GM10266 (cell line): ENCODE data around the gene CCDC18.
A peak's percentile ranks its signal among the peaks of the same experiment; 100 is the strongest.

Experiments used
- DNase-seq: peaks from one replicate; pipeline ENCODE4 v3.0.0; 2012; ENCODE audit errors: extremely low spot score
- TF ChIP-seq, protein P1 (sequence below): IDR thresholded peaks from 2 replicates; pipeline ENCODE4 v1.5.1; 2012; ENCODE audit warnings: mild to moderate bottlenecking, low read depth; ENCODE audit not compliant: control insufficient read depth, insufficient read depth; ENCODE audit errors: missing control alignments

The CCDC18 gene

GRCh38 chr1:93180723-93181613, at the start of gene CCDC18:
Gene CCDC18 (plus strand): TSS chr1:93180724. CDS start chr1:93183362, 2,638 bp downstream.
- TF ChIP-seq, protein P1, sequence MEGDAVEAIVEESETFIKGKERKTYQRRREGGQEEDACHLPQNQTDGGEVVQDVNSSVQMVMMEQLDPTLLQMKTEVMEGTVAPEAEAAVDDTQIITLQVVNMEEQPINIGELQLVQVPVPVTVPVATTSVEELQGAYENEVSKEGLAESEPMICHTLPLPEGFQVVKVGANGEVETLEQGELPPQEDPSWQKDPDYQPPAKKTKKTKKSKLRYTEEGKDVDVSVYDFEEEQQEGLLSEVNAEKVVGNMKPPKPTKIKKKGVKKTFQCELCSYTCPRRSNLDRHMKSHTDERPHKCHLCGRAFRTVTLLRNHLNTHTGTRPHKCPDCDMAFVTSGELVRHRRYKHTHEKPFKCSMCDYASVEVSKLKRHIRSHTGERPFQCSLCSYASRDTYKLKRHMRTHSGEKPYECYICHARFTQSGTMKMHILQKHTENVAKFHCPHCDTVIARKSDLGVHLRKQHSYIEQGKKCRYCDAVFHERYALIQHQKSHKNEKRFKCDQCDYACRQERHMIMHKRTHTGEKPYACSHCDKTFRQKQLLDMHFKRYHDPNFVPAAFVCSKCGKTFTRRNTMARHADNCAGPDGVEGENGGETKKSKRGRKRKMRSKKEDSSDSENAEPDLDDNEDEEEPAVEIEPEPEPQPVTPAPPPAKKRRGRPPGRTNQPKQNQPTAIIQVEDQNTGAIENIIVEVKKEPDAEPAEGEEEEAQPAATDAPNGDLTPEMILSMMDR = no peak
- DNase-seq = peak; percentile 64

DNA sequence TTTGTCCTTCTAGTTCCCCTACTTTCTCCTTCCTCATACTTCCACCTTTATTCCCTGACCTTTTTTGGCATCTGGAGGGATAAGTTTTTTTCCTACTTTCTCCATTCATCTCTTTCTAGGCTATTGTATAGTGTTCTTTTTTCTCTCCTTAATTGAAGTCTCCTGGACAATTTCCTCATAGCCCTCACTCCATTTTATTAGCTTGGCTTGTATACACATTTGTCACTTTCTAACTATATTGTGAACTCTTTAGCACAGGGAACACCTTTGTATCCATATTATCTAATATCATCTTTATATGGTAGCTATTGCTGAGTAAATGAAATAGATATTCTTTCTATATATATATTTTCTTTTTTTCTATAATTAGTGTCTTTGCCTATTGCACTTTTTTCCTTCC, 47.9 kb upstream of the CCDC18 start:
- TF ChIP-seq, protein P1 = no peak
- no peak for DNase-seq

GRCh38 chr1:93136445-93136844, 44.1 kb upstream of the CCDC18 start:
- TF ChIP-seq, protein P1 = no peak
- no peak for DNase-seq

DNA sequence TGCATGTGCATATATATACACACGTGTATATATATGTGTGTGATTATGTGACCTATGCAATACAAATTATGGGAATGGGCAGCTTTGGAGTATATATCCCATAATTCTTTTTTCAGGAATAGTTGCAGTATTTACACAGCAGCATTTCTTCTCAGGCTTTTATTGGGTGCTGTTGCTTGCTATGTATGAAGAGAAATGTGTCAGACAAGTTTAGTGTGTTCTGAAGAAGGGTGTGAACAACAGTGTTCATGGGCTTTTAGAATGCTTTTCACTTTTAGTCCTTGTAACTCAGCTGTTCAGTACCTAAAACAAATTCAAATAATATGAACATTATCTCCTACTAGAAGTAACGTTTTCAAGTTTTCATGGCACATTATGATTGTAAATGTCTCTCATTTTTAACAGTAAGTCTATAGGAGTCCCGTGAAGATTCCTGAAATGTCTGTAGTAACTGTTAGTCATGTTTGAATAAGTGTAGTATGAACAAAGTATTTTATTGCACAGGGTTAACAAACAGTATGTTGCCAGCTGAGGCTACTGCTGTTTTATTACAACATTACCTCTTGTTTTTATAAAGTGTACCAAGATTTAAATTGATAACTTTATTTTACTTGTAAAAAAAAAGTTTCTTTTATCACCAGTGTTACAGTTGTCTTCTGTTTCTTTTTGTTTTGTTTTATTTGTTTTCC, 42.8 kb upstream of the CCDC18 start:
- TF ChIP-seq, protein P1 = no peak
- DNase-seq = no peak

DNA sequence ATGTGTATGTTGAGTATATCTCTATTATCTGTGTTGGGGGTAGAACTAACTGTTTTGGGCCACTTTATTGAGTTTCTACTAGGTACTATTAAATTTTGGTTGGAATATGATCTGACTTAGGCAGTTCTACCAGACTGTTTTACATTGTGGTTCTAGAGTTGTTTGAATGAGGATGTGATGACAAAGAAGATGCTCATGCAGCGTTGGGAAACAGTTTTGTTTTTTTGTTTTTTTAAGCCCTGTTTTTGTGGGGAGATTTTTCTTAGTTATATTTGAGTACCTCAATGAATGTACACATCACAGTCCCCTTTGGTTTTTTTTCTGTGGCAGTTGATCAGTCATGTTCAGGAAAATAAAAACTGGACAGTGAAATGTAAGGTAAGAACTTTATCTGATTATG, 40.4 kb upstream of the CCDC18 start:
- TF ChIP-seq, protein P1 = no peak
- DNase-seq = no peak

DNA sequence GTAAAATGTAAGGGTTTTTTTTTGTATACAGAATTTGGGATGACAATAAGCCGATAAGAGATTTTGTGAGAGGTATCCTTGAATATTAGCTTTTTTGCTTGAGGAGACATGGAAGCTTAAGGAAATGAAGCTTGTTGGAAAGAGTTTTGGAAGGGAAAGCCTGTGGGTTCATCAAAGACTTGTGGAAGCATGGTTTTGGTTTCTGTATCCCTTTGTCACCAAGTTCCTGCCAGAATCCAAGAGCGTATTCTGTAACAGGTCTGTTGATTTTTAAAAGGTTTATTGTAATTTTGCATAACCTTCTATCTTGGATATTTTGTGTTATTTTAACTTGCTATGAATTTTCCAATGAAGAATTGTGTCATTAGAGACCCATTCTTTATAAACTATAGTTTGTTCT, 38.4 kb upstream of the CCDC18 start:
- TF ChIP-seq, protein P1 = no peak
- DNase-seq = no peak

DNA sequence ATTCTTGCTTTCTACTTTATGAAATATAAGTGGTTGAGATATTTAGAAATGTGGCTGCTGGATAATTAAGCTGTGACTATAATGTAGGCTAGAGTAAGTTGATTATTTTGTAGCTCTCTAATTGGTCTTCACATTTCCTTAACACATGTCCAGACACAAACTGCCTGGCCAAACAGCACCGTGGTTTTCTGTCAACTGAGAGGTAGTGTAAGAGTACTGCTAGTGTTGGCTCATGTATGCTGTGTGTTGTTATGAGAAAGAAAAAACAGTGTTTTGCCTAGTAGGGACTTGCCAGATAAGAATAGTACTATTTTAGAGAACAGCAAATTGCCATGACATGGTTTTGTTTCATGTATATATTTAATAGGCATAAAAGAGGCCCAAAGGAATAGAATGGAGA, 37.4 kb upstream of the CCDC18 start:
- DNase-seq = no peak

More for the DNA sequence above, 37.4 kb upstream of the CCDC18 start:
- TF ChIP-seq, protein P1 = no peak
